GM18511 (cell line): Measurements from ENCODE around the gene TSC22D3.
"Not testable (repeated sequence)": the region's sequence is repeated elsewhere in the genome, so short reads cannot be mapped to it uniquely, and the experiment has no call there.

ENCODE experiments used
- ATAC-seq: cut with Tn5 transposase; IDR thresholded peaks from one replicate; pipeline ENCODE4 v1.9.1; 2021; ENCODE audit warnings: mild to moderate bottlenecking, moderate library complexity; ENCODE audit not compliant: unreplicated experiment

The TSC22D3 gene

DNA sequence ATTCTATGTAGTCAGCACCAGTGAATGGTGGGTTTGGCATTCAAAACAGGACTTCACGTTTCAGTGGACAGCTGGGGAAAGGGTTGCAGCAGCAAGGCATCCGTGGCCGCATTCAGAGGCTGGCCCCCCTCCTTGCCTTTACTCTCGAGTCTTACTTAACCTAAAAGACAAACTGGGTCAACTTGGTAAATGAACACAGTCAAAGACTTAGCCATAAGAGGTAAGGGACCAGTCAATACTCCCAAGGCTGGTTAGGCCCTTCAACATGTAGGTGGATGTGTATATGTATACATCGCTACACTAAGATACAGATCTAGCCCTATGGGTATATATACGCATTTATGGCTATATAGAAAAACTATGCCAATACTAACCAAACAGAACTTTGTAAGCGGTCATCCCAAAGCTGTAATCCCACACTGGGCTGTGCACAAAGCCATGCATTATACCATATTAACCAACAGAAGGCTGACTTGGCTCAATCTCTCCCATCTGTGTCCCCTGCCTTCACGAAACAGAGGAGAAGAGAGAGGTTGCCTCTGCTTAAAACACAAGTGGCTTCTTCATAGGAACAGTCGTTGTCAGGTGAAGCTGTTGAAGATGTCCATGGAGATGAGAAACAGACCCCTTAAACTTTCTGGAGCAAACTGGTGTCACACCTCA lies 61.9 kb downstream of the TSC22D3 start:
- ATAC-seq, result no peak

DNA sequence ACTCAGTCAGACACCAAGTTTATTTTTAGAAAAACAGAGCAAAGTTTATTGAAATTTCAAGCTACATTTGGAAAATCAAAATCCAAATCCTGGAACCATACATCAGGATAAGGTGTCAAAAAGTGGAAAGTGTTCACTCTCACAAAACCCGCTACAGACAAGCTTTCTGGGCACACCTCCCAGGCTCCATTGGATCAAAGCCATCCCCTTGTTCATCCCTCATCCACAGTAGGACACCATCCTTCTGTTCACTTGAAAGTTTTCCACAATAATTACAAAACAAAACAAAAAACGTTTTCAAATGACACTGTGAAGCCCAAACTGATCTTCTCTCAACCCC lies 62.4 kb downstream of the TSC22D3 start:
- no peak for ATAC-seq

DNA sequence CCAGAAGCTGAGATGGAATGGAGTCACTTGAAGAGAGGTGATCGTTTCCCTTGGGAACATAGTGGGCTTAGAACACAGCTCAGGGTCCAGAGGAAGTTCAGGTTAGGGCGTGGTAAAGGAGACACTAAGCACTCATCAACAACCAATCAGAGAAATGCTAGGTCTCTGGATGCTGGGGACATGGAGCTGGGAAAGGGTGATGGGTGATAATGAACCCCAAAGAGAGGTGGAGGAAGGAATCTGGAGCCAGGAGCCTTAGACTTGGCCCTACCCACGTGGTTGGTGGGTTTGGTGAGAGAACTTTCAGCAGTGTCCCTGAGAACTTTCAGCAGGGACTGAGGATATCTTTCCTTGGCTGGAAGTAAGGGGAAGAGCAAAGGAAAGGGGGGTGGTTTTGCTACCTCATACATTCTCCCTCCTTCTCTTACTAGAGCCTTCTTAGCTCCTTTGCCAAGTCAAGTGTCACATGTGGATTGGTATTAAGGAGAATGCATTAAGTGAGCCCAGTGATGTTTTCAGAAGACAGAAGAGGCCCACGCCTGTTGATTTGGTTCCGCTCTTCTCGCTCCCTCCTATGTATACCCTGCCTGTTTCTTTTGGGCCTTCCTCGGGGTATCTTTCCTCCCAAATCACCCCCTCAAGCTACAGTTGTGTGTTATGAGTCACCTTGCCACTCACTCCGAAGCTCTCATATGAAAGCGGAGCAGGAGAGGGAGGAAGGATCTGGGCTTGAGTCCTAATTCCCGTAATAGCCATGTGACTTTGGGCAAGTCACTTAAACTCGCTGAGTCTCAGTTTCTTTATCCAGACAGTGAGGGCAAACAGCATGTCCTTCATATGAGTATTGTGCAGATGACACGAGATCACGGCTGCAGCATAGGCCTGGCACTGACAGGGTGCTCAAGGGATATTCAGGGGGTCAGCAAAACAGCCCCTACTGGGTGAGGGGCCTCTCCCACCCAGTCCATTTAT lies 63.1 kb downstream of the TSC22D3 start:
- no peak for ATAC-seq

DNA sequence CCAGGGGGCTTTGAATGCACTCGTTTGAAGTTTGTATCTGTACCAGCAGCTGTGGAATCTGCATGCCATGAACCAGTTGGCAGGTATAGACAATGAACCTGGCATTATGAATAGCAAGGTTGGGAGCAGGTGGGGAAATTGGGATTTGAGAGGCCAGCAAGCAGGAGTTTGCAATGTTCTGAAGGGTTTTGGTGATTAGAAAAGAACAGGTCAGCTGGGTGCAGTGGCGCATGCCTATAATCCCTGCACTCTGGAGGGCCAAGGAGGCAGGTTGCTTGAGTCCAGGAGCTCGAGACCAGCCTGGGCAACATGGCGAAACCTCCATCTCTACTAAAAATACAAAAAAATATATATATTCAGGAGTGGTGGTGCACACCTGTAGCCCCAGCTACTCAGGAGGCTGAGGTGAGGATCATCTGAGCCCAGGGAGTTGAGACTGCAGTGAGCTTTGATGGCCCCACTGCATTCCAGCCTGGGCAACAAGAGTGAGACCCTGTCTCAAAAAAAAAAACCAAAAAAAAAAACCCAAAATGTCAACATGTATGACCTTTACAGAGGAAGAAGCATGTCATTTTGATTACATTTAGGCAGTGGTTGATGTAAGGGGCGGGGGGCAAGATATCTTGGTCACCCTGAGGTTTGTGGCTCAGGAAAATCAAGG lies 63.9 kb downstream of the TSC22D3 start:
- no peak for ATAC-seq

DNA sequence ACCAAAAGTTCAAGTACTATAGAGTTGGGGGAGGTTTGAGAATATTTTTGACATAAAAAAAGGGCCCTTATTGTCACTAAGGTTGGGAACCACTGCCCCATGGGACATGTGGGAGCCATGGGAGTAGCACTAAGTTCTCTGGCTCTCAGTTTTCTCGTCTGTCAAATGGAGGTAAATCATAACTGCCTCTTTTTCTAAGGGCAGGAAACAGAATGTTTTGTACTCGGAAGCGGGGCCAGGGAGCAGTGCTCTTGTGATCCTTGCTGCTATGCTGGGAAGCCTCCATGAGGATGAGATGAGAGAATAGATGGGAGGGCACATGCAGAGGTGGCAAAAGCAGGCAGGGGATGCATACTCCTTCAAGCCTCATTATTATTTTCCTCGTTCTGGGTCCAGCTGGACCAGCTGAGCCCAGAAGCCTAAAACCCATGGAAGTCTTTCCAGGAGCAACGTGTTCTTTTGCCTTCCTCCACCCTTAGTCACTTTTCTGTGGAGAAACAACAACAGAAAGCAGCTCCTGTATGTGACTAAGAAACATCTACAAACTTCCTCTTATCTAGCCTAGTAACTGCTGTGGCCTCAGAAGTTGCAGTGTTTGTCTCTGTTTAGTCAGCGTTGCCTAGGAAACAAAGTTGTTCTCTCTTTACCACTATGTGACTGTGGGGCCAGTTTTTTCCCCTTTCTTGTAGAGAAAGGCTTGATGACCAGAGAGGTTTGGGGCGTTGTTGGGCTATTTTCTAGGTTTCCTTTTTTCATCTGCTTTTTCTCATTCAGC lies 64.8 kb downstream of the TSC22D3 start:
- peak; percentile 88 for ATAC-seq

DNA sequence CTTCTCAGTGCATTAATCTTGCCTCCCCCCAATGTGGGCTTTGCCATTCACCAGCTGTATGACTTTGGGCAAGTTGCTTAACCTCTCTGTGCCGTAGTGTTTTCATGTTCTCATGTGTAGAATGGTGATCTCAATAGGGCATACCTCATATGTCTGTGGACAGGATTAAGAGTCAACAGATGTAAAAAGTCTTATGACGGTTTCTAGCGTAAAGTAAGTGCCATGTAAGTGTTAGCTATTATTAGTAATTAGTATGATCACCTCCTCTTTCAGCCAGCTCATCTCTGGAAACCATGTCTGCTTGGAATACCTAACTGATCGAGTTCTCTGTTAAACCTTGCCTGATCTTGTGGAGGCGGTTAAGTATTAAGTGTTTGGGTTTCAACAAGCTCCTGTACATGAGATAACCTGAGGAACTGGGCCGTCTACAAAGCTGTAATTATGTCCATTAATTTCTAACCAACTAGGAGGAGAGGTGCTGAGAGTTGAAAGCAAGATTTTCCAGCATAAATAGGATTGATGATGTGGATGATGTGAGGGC lies 66.3 kb downstream of the TSC22D3 start:
- peak; percentile 46 for ATAC-seq

DNA sequence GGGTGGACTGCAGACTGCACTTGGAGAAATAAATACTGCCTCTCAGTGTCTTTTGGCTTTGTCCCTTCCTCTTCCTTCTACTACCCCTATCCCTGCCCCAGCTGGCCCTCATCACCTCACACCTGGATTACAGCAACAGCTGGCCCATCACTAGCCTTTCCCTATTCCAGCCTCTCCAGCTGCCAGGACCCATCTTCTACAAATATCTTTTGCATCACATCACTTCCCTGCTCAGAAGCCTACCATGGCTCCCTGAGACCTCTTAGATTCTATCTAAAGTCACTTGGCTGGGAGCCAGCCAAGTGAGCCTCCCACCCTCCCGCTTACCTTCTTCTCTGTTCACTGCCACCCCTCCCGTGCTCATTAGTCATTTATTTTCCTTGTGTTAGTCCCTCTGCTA lies 66.8 kb downstream of the TSC22D3 start:
- no peak for ATAC-seq

DNA sequence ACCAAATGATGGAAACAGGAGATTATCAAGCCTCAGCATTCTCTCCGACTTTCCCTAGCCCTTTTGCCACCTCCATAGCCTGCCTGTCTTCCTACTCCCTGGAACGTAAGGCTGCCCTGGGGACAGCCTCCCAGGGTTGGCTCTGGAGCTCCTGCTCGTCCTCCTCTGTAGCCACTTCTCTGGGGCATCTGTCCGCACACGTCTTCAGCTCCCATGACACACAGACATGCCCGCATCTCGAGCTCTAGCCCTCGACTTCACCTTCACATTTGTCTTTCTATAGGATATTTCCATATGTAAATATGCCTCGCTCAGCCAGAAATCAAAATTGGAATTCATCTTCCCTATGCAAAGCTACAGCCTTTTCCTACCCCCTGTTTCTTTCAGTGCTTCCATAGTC lies 67.7 kb downstream of the TSC22D3 start:
- no peak for ATAC-seq

DNA sequence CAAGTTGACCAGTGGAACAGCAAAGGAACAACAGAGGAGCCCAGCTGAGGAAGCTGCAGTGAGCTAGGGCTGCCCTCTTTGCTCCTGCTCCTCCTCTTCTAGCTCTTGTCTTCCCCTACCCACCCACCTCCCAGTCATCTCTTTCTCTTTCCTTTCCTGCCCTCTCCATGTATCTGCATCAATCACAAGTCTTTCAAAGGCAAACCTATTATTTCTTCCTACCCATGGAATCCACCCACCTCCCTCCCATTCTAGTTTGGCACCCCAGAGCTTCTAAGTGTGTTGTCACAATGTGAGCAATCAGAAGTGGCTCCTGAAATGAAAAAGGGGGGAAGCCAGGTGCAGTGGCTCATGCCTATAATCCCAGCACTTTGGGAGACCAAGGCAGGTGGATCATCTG lies 69.3 kb downstream of the TSC22D3 start:
- ATAC-seq, result no peak

DNA sequence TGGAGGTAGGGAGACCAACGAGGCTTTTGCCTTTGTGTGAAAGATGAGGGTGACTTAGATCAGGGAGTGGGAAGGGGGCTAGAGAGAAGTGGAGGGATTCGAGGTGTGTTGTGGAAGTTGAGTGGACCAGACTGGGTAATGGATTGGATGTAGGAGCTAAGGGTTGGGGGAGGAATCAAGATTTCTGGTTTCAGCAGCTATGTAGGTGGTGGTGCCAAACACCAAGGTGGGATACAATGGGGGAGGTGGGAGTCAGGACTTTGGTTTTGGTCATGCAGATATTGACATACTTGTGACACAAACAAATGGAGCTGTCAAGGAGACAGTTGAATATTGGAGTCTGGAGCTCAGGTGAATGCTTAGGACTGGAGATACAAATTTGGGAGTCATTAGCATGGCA lies 71.0 kb downstream of the TSC22D3 start:
- ATAC-seq, result no peak

DNA sequence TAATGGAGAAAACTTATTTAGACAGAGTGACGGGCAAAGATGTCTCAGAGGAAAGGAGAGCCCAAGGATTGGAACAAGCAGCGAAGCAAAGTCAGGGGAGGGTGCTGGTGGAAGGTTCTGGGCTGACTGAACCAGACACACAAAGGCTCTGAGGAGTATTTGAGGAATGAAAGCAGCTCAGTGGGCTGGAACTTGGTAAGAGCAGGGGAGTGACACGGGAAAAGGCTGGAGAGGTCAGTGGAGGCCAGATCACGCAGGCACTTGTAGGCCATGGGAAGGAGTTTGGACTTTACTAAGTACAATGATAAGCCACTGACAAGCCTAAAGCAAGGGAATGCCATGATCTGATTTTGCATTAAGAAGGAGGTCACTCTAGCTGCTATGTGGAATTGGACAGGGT lies 71.4 kb downstream of the TSC22D3 start:
- no peak for ATAC-seq

DNA sequence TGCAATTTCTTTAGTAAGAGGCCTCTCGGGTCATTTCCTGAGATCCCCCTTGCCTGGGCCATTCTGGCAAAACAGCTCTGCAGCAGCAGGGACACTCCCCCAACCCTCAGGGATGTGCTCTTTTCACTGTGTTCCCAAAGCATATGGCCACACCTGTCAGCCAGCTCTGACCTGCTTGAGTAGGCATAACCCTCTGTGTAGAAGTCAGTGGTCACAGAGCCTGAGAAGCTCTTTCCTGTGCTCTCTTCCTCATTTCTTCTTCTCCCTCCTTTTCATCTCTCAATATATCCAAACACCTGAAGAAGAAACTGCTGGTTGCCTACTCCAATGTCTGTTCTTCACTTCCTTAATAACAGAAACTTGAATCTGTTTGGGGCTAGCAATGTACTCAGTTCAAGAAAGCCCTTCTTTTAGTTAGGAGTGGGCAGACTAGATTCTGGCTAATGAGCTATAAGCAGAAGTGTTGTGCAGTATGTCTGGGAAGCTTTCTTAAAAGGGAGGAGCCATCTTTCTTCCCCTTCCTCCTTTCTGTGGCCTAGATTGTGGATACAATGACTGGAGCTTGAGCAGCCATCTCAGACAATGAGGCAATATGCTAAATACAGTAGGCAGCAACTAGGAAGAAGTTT lies 74.0 kb downstream of the TSC22D3 start:
- ATAC-seq, result peak; percentile 82

DNA sequence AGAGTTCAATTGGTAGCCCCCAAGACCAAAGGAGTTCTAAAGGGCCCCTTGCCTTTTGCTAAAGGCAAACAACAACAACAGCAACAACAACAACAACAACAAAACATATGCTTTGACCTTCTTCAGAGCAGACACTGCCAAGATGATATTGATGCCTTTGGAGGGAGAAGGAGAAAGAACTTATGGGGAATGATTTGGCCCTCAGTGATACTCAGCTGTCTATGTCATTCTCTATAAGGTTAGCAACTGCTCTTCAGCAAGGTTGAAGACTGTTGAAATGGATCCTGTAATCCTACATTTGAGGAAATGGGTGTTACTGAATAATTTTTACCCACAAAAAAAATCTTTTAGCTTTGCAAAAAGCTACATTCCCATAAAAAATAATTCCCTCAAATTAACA lies 74.8 kb downstream of the TSC22D3 start:
- ATAC-seq, result no peak

DNA sequence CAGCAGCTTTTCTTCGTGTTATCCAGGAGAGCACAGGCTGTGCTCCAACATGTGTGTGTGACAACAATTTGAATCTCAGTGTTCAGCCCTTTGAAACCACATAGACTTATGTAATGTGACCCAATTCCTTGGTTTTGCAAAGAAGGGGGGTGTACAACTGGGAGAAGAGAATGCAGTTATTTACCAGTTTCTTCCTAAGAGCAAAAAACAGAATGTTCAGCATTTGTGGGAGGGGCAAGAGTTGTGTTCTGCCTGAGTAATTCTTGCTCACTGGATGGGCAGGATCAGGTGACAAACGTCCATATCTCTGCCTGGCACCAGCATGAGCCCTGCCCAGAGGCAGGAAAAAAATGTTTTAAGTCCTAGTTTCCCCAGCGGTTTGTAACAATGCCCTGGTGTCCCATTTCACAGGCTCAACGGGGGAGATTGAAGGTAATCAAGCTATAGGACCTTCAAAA lies 75.2 kb downstream of the TSC22D3 start:
- ATAC-seq, result no peak

DNA sequence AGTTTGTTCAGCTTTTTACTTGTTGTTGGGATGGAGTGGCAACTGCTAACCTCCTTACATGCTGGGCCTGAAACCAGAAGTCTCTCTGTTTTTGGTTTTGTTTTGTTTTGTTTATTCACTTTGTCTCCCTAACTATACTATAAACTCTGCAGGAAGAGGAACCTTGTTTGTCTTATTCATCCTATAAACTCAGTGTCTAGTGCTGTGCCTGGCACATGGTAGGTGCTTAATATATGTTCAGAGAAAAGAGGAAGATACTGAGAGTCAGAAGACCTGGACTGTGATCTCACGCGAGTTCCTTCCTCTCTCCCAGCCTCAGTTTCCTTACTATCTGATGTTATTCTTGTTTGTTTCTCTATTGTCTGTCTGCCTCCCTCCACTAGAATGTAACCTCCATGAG lies 76.0 kb downstream of the TSC22D3 start:
- no peak for ATAC-seq

DNA sequence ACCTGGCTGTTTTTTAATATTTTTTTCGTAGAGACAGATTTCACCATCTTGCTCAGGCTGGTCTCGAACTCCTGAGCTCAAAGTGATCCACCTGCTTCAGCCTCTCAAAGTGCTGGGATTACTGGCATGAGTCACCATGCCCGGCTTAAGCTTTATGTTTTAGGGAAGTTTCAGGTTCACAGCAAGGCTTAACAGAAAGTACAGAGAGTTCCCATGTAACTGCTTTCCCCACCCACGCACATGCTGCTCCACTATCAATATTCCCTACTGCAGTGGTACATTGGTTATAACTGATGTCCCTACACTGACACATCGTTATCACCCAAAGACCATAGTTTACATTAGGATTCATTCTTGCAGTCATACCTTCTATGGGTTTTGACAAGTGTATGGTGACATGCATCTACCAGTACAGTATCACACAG lies 84.6 kb downstream of the TSC22D3 start:
- no peak for ATAC-seq

DNA sequence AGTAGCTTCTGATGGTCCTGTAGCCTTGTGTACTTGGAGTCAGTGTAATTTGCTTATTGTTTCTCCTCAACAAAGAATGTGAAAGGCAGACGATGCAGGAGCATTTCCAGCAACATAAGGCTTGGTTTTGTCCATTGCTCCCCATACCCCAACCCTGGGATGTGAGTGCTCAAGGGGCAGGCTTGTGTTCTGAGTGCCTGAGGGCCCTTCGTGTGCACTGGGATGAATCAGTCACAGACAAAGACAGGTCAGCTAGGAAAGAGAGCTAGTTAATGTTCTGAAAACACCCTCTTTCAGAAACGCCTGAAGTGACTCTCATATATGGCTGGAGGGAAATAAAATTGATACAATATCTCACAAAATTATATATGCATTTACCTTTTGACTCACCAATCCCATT lies 88.1 kb downstream of the TSC22D3 start:
- ATAC-seq, result no peak

DNA sequence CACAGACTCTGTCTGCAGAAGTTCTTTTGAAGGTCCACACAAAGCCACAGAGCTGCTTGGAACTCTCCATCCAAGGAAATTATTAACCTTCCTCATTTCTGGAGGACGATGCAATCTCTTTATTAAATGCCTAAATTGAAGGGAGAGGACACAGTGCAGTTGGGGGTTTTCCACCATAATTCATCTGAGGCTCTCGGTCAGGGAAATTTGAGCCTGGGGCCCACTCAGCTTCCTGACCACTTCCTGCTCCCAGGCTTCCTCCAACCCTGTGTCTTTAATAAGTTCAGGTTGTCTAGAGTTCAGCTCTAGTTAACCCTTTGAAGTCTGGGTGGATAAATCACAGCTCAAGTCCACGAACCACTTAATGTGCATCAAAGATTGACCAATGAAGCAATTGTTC lies 88.8 kb downstream of the TSC22D3 start:
- no peak for ATAC-seq

DNA sequence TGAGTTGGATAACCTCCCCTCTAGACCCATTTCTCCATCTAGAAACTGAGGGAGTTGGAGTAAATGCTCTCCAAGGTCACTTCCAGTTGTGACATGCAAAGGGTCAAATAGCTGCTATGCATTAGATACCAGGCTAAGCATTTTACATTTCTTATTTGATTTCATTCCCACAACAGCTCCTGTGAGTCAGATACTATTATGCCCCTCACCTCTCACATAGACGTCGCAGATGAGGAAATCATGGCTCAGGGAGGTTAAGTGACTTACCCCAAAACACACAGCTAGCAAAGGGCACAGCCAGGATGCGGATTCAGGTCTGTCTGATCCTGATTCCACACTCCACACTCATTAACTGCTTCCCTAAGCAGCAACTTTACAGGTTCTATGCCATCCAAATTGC lies 89.6 kb downstream of the TSC22D3 start:
- no peak for ATAC-seq

DNA sequence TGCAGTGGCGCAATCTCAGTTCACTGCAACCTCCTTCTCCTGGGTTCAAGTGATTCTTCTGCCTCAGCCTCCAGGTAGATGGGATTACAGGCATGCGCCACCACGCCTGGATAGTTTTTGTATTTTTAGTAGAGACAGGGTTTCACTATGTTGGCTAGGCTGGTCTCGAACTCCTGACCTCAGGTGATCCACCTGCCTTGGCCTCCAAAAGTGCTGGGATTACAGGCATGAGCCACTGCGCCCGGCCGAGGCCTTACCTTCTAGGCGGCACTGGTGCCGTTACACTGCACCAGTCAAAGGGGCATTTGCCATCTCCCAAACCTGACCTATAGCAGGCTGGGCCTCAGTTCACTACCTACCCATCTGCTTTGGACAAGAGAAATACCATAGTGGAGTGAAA lies 90.0 kb downstream of the TSC22D3 start:
- not testable (repeated sequence) for ATAC-seq
